ENCODE measurements around the gene SART3. TPM values are rescaled to one million over a fixed set of nuclear protein-coding genes. Genes with fewer than 3 reads are reported as not detected.

SART3 gene
- total RNA-seq, 1 donor from 2014 or later: 21.7 TPM

- ATAC-seq (no peak), DNase-seq (ENCODE audit: missing footprints) (no peak)
- intact Hi-C loops (cut with DNase I): no loop called here
Measured at GRCh38 chr12:108482717-108483212, 78.2 kb downstream of the SART3 start.

- intact Hi-C loops (cut with DNase I): no loop called here
- DNase-seq (ENCODE audit: missing footprints) (no peak), ATAC-seq (no peak)
Measured at GRCh38 chr12:108479364-108480070, 81.5 kb downstream of the SART3 start.

GRCh38 chr12:108478611-108479206 lies 82.3 kb downstream of the SART3 start:
- ATAC-seq: no peak
- intact Hi-C loops (cut with DNase I): no loop called here
- no peak for DNase-seq (ENCODE audit: missing footprints)

- ATAC-seq: no peak
- no peak for DNase-seq (ENCODE audit: missing footprints)
- intact Hi-C loops (cut with DNase I): no loop called here
Measured at GRCh38 chr12:108477881-108478259, 83.1 kb downstream of the SART3 start.

- intact Hi-C loops (cut with DNase I): no loop called here
- ATAC-seq: no peak
Measured at GRCh38 chr12:108477055-108477880, 83.7 kb downstream of the SART3 start.

GRCh38 chr12:108475396-108475795 lies 85.6 kb downstream of the SART3 start:
- ATAC-seq: no peak
- intact Hi-C loops (cut with DNase I): no loop called here

More at GRCh38 chr12:108477055-108477880, 83.7 kb downstream of the SART3 start:
- no peak for DNase-seq (ENCODE audit: missing footprints)

GRCh38 chr12:108473400-108474055 lies 87.4 kb downstream of the SART3 start:
- intact Hi-C loops (cut with DNase I): no loop called here
- no peak for ATAC-seq
- no peak for DNase-seq (ENCODE audit: missing footprints)

More at GRCh38 chr12:108475396-108475795, 85.6 kb downstream of the SART3 start:
- DNase-seq (ENCODE audit: missing footprints): no peak

Other genes with a start within 250 kb of the SART3 start
- 10.6 TPM for gene CMKLR1, start 221.9 kb downstream of the SART3 start, total RNA-seq
- gene FICD, start 45.9 kb downstream of the SART3 start, total RNA-seq: 2.9 TPM
- gene ISCU, start 1.4 kb upstream of the SART3 start, total RNA-seq: 444 TPM
- gene TMEM119, start 36.9 kb upstream of the SART3 start, total RNA-seq: 1.3 TPM
- 4.9 TPM for gene SELPLG, start 72.7 kb upstream of the SART3 start, total RNA-seq
- 76.4 TPM for gene CORO1C, start 170.3 kb upstream of the SART3 start, total RNA-seq

Measured in Right ventricle myocardium inferior (tissue), 1 donor.